ENCODE results near the gene BUD23.

GRCh38 chr7:73690646-73691045, 7.2 kb downstream of the BUD23 start:
- TF ChIP-seq SIN3A (IDR thresholded peaks at IDR 0.05; ENCODE audit: borderline replicate concordance, insufficient read depth, low read length) = no peak
- no peak for TF ChIP-seq TAF1 (IDR thresholded peaks at IDR 0.05; ENCODE audit: borderline replicate concordance, insufficient read depth, low read length)

Measured in PFSK-1 (cell line).